HG02840 (cell line): ENCODE measurements around the gene DNAJB5.

Experiments used
- ATAC-seq: cut with Tn5 transposase; IDR thresholded peaks from one replicate; pipeline ENCODE4 v1.9.1; 2021; ENCODE audit warnings: mild to moderate bottlenecking, moderate library complexity, moderate number of reproducible peaks; ENCODE audit not compliant: unreplicated experiment, low FRiP score

Gene DNAJB5

DNA sequence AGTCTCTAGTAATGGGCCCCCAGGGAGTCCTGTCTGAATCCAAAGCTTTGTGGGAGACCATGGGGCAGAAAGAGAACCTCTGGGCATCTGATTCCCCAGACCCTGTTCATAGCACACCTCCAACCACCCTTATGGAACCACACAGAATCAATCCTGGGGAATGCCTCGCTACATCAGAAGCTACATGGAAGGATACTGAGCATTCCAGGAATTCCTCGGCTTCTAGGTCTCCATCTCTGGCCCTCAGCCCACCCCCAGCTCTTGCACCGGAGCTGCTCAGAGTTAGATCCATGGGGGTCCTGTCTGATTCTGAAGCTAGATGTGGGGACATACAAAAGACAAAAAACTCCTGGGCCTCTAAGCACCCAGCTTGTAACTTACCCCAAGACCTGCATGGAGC lies 54.5 kb downstream of the DNAJB5 start:
- ATAC-seq = no peak
